Lower leg skin (tissue), 4 donors: Measurements from ENCODE around the gene ARL6IP5. TPM values are rescaled to one million over a fixed set of nuclear protein-coding genes. Genes with fewer than 3 reads are reported as not detected.
A peak's percentile ranks its signal among the peaks of the same experiment; 100 is the strongest.

Experiments
- DNase-seq, 2 donors: peaks; one replicate each; pipeline ENCODE4 v3.0.0-alpha.2; 2019; ENCODE audit warnings: low spot score in 2 of 2
- H3K4me3 ChIP-seq: fragments of 200-600 bp; sonication (generic); 2 replicates; pipeline ENCODE4 v1.5.1; 2017; ENCODE audit warnings: mild to moderate bottlenecking, low read depth; ENCODE audit not compliant: poor library complexity, severe bottlenecking
- CTCF ChIP-seq, 3 donors: fragments of 450-650 bp; IDR thresholded peaks; one replicate each; pipeline ENCODE4 v1.5.1; 2016; ENCODE audit warnings: antibody characterized with exemption in 3 of 3, mild to moderate bottlenecking in 3 of 3, moderate library complexity in 2 of 3
- POLR2A ChIP-seq, 2 donors: fragments of 450-650 bp; IDR thresholded peaks; one replicate each; pipeline ENCODE4 v1.6.1; 2016 to 2017; ENCODE audit warnings: antibody characterized with exemption in 2 of 2, mild to moderate bottlenecking in 1 of 2, moderate library complexity in 1 of 2
- WGBS, 2 donors: methylation state at CpG; one replicate each; pipeline ENCODE4 v1.1.5; 2018; 5-methylcytosine and 5-hydroxymethylcytosine counted together
- intact Hi-C: fragments of 100-400 bp; cut with DNase I; formaldehyde crosslinking; loops from one replicate; pipeline ENCODE4 v1.15.0; 2023; ENCODE audit warnings: low total_unique reads
- total RNA-seq, 4 donors: library from RNA; depleted of rRNA; stranded (reverse); fragments of >200 nt; gene quantifications; one replicate each; pipeline ENCODE4 v1.1.0, GENCODE V29; 2016

The ARL6IP5 gene
- total RNA-seq, 4 donors from 2014 or later = 28.1 to 75.9 (median 54.1) TPM

DNA sequence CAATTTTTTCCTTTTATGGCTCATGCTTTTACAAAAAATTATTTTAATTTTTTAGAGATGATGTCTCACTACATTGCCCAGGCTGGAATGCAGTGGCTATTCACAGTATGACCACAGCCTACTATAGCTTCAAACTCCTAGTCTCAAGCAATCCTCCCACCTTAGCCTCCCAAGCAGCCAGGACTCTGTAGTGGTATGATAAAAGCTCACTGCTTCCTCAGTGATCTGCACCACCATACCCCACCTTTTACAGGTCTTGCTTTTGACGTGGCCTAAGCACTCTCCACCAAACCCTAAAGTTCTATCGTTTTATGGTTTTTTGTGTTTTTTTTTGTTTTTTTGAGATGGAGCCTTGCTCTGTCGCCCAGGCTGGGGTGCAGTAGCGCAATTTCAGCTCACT is 18.6 kb upstream of the ARL6IP5 start:
- DNase-seq = no peak
- intact Hi-C loops = no loop called here
- WGBS, 2 donors = 66 to 81% methylated on average over 4 of the region's 4 CpGs
- TF ChIP-seq POLR2A (IDR thresholded peaks at IDR 0.05) (no peak), CTCF (IDR thresholded peaks at IDR 0.05) (no peak)
- no peak overlapping the region for H3K4me3 ChIP-seq

GRCh38 chr3:69072928-69073327 is 11.8 kb upstream of the ARL6IP5 start:
- no peak for DNase-seq
- no peak for TF ChIP-seq CTCF (IDR thresholded peaks at IDR 0.05)
- TF ChIP-seq POLR2A (IDR thresholded peaks at IDR 0.05) = no peak
- intact Hi-C loops = no loop called here
- H3K4me3 ChIP-seq = no peak overlapping the region
- WGBS, 2 donors = 95 to 98% methylated on average over 3 of the region's 3 CpGs

DNA sequence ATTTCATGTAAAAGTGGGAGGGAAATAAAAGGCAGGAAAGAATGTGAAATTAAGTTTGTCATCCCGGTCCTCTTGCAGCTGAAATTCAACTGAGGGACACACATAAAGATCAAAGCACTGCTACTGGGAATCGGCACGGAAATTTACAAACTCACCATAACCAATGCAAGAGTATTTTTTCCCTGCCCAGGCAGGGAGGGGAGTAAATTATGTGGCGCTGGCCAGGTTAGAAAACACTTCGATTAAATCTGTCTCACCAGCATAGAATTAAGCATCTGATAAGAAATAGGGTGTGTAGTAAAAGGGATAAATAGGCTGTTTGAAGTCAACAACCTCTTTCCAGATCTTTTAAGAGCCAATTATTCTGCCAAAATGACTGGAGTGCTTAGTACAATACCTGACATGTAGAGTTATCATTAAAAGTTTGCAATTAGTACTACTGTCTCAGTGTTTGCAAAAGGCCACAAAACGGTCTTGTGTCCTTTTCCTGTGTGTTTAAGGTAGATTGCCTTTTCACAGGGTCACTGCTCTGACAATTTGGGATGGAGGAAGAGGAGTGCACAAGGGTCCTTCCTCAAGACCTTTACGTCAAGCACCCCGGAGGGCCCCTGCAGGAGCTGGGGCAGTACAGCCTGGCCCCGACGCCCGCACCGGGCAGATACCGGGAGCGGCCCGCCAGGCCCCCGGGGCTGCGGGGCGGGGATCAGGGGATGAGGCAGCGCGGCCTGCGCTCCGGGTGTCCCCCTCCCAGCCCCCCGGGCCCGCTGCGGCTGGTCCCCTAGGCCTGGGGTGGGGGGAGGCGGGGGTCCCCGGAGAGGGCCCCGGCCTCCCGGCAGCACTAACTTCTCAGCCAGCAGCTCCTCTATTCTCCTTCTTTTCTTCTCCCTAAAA is 5.2 kb upstream of the ARL6IP5 start:
- DNase-seq = no peak
- intact Hi-C loops = no loop called here
- peak overlapping the region; percentile 85 for H3K4me3 ChIP-seq
- TF ChIP-seq POLR2A (IDR thresholded peaks at IDR 0.05) = no peak
- no peak for TF ChIP-seq CTCF (IDR thresholded peaks at IDR 0.05)
- WGBS, 2 donors = 1 to 2% methylated on average over 29 of the region's 29 CpGs

DNA sequence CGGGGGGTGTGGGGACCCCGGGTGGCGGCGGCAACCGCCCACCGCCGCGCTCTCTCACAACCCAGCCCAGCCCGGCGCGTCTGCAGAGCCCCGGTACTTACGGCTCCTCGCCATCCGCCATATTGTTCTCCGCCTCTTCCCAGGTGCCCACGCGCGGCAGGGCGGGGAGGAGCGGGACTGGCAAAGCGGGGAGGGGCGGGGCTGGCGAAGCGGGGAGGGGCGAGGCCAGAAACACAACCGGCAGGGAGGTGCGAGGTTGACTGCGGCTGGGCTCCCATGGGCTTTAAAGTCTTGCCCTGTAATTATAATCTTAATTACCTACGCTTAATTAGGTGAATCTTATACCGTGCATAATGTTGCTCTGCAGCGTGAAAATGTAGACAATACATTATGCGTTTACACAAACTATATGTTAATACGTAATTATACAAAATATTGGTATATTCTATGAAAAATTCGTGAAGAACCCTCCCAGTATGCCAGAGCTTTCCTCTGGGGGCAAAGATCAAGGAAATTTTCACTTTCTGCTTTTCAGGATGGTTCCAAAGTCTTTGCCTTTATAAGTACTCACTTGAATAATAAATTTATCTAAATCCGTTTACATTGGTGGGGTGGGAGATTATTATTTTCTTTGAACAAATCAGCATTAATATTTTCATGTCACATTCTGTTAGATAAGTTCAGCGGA is 4.4 kb upstream of the ARL6IP5 start, which contains the start of gene UBA3:
Gene UBA3 (minus strand): TSS at position 133 of the 688 bp plus-strand sequence. CDS start 12 bp downstream, at position 121.
- intact Hi-C loops = no loop called here
- H3K4me3 ChIP-seq = peak within 1 kb of the TSS; percentile 85
- TF ChIP-seq CTCF (IDR thresholded peaks at IDR 0.05) (no peak), POLR2A (IDR thresholded peaks at IDR 0.05) (no peak)
- WGBS, 2 donors = 4% methylated on average over 36 of the region's 37 CpGs
- DNase-seq = peak; percentile 90 to 98

- H3K4me3 ChIP-seq = no peak overlapping the region
- no peak for DNase-seq
- intact Hi-C loops = no loop called here
- 51 to 55% methylated on average over 5 of the region's 5 CpGs for WGBS, 2 donors
- no peak for TF ChIP-seq POLR2A (IDR thresholded peaks at IDR 0.05)
- no peak for TF ChIP-seq CTCF (IDR thresholded peaks at IDR 0.05)
These were observed 3.0 kb upstream of the ARL6IP5 start for GRCh38 chr3:69081583-69082262.
